ENCODE measurements around the gene HABP2.

- no peak for TF ChIP-seq FOXK2 (IDR thresholded peaks at IDR 0.05)
- no peak for TF ChIP-seq SUZ12 (IDR thresholded peaks at IDR 0.05)
- TF ChIP-seq BHLHE40 (IDR thresholded peaks at IDR 0.05; ENCODE audit: borderline replicate concordance): no peak
- no peak for TF ChIP-seq PKNOX1 (IDR thresholded peaks at IDR 0.05)
- TF ChIP-seq FOXM1 (IDR thresholded peaks at IDR 0.05; ENCODE audit: borderline replicate concordance): no peak
- TF ChIP-seq CTBP1 (IDR thresholded peaks at IDR 0.05; ENCODE audit: borderline replicate concordance): no peak
- no peak for TF ChIP-seq ELF4 (IDR thresholded peaks at IDR 0.05)
- no peak for TF ChIP-seq FOXA1 (IDR thresholded peaks at IDR 0.05)
- no peak for TF ChIP-seq SP1 (IDR thresholded peaks at IDR 0.05)
Measured at GRCh38 chr10:113627836-113628235, 75.0 kb downstream of the HABP2 start.
